Testis (tissue), 2 donors: ENCODE data around the gene FGF9.

Experiments used
- CTCF ChIP-seq, 3 experiments: fragments of 450-650 bp in 2 of 3; fragments of 200-600 bp in 1 of 3; sonication (generic) in 1 of 3; IDR thresholded peaks; one replicate each; pipeline ENCODE4 v1.5.1; 2016 to 2019; ENCODE audit warnings: antibody characterized with exemption in 3 of 3, mild to moderate bottlenecking in 2 of 3, moderate library complexity in 1 of 3
- POLR2A ChIP-seq: fragments of 450-650 bp; IDR thresholded peaks from one replicate; pipeline ENCODE4 v1.6.1; 2017; ENCODE audit warnings: antibody characterized with exemption, mild to moderate bottlenecking, moderate library complexity

- TF ChIP-seq CTCF (IDR thresholded peaks at IDR 0.05) = no peak
- TF ChIP-seq POLR2A = no peak
Observed at GRCh38 chr13:21719463-21719862, 48.6 kb downstream of the FGF9 start.
